Measurements from ENCODE around the gene PPP1R15B.

- TF ChIP-seq POLR2A (IDR thresholded peaks at IDR 0.05) (no peak), CTCF (IDR thresholded peaks at IDR 0.05) (no peak)
Observed at GRCh38 chr1:204413170-204413535, 1.5 kb upstream of the PPP1R15B start.

All from uterus (tissue), 2 donors.